Activated CD4-positive, alpha-beta T cell treated with anti-CD3 and anti-CD28 coated beads, Interleukin-2, amount 50 U/mL, for 4 hours (primary cell): Measurements from ENCODE around the gene PEX7.
"Not testable (repeated sequence)": the region's sequence is repeated elsewhere in the genome, so short reads cannot be mapped to it uniquely, and the experiment has no call there.

Experiments used
- DNase-seq, 2 experiments: peaks; one replicate each; pipeline ENCODE4 v3.0.0-alpha.2; 2020

The PEX7 gene

GRCh38 chr6:136791296-136792094 is 30.9 kb upstream of the PEX7 start:
- peak; percentile 39 to 49 for DNase-seq

DNA sequence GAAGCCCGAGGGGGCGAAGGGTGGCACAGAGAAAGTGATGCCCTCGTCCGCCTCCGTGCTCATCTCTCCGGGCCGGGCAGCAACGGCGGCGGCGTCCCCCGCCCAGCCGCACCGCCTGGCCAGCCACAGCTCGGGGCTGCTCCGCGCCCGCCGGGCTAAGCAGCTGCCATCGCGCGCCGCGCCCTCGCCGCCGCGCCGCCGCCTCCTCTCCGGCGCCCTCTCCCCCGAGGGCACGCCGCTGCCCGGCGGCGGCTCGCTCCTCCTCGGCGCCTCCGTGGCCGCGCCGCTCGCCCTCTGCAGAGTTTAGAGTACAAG is 30.3 kb upstream of the PEX7 start:
- DNase-seq, result no peak

- peak; percentile 95 to 97 for DNase-seq
Observed at GRCh38 chr6:136792410-136793262, 29.8 kb upstream of the PEX7 start, which contains the start of gene MAP3K5. TSS of gene MAP3K5 (minus strand) at chr6:136792477. CDS start at chr6:136792157, 320 bp downstream.

DNA sequence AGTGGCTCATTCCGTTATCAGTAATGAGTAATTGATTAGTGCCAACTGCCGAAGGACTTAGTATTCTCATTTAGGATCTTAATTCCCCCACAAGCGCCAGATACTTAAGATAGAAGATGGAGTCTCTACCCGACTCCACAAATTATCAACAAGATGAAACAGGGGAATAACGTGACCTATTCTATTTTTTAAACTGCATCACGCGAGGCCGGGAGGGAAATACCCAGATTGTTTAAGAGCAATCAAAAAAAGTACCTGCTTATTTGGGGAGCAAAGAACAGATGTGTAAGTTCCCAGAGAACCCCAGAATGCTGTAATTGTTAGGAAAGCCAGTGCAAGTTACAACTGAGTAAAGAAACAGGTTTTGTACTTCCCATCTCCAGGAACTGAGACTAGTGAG is 29.0 kb upstream of the PEX7 start:
- no peak for DNase-seq

- no peak for DNase-seq
Observed at GRCh38 chr6:136795386-136795785, 27.0 kb upstream of the PEX7 start.

DNA sequence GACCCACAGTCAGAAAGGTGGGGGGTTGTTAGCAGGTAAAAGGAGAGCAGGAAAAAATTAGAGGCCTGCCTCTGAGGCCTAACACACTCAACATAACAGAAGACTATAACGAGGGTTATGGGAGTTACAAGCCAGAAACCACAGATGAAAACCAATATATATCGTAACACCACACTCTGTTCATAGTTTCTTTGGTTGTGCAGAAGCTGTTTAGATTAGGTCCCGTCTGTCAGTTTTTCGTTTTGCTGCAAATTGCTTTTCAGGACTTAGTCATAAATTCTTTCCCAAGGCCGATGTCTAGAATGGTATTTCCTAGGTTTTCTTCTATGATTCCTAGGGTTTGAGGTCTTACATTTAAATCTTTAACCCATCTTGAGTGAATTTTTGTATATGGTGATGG is 26.4 kb upstream of the PEX7 start:
- DNase-seq, result no peak

DNA sequence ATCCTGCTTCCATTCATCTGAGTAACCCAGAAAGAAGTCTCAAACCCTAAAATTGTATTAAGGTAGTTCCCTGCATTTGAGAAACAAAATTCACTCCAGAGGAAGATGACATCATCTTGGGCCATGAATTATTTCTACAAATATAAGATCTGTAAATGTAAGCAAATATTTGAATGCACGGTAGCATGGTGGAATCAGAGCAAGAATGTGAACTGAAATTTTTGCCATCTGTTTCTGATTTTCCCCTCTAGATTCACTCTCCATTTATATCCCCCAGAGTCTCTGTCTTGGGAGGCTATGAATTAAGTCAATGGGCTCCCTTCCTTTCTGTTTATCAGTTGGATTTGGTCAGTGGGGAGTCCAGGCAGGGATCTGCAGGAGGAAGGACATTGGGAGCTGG is 24.3 kb upstream of the PEX7 start:
- no peak for DNase-seq

GRCh38 chr6:136801581-136801980 is 20.8 kb upstream of the PEX7 start:
- no peak for DNase-seq

DNA sequence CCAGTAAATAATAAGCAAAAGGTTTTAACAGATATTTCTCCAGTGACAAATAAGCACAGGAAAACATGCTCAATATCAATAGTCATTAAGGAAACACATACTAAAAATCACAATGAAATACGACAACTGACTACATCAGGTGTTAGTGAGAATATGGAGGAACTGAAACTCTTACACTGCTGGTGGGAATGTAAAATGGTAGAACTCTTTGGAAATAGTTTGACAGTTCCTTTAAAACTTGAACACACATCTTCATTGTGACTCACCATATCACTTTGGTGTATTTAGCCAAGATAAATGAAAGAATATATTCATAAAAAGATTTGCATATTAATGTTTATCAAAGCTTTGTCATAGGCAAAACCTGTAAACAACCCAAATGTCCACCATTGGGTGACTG is 18.8 kb upstream of the PEX7 start:
- DNase-seq, result no peak

GRCh38 chr6:136809091-136809860 is 13.1 kb upstream of the PEX7 start:
- no peak for DNase-seq

DNA sequence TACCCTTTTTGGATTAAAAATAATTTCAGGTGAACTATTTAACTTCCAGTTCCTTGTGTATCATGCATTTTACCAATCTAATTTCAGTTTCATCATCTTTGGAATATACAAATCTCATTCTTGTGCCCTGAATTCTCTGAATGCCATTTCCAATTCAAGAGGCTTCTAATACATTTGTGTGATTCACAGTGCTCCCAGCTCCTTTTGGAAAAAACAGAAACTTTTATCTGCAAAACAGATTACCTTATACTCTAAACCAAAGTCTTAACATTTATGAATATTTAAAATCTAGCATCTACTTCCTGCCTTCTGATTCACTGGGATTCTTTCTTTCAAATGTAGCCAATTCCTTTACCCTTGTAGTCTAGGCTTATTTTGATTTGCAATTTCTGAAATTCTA is 11.1 kb upstream of the PEX7 start:
- DNase-seq, result no peak

DNA sequence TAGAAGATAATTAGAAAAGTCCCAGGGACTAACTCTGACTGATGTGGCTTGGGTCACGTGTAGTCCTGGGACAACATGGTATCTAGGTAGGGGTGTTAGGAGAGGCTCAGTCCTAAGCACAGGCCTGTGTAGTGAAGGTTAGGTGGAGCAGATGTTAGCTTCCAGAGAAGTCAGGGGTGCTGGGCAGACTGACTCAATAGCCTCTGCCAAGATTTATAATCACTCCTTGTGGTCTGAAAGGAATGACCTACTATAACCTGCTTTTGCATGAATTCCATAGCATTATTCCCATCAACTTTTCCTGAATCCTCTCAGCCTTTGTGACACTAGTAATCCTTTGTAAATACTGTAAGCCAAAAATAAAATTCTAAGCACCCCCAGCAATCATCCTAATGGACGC is 10.2 kb upstream of the PEX7 start:
- DNase-seq, result no peak

- DNase-seq, result not testable (repeated sequence)
Observed at GRCh38 chr6:136815608-136816007, 6.8 kb upstream of the PEX7 start.

DNA sequence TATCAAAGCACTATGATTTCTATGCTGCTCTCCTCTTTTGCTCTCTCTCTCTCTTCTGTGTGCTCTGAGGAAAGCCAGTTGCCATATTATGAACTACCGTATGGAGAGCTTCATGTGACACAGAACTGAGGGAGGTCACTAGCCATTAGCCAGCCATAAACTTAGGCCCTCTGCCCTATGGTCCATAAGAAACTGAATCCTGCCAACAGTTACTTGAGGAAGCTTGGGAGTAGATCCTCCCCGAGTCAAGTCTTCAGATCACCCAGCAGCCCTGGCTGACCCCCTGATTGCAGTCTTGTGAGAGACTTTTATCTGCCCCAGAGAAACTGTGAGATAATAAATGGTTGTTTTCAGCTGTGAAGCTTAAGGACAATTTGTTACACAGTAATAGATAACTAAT is 5.7 kb upstream of the PEX7 start:
- DNase-seq, result no peak

GRCh38 chr6:136820561-136820960 is 1.8 kb upstream of the PEX7 start:
- no peak for DNase-seq

- peak in 1 of 2 experiments; percentile 2 for DNase-seq
Observed at GRCh38 chr6:136822046-136822375, 381 bp upstream of the PEX7 start.

- no peak for DNase-seq
Observed at GRCh38 chr6:136823128-136823660, 802 bp downstream of the PEX7 start.

DNA sequence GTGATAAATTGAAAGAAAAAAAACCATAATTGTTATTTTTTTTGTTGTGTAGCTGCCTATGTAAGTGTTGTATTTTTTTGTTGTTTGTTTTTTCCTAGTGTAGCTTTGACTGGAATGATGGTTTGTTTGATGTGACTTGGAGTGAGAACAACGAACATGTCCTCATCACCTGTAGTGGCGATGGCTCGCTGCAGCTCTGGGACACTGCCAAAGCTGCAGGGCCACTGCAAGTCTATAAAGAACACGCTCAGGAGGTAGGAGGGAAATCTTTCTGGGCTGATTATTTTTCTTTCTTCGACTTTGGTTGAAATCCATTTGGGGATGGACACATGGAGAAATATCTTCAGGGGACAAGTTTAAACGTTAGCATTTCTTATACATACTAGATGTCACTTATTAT is 3.8 kb downstream of the PEX7 start:
- DNase-seq, result no peak

DNA sequence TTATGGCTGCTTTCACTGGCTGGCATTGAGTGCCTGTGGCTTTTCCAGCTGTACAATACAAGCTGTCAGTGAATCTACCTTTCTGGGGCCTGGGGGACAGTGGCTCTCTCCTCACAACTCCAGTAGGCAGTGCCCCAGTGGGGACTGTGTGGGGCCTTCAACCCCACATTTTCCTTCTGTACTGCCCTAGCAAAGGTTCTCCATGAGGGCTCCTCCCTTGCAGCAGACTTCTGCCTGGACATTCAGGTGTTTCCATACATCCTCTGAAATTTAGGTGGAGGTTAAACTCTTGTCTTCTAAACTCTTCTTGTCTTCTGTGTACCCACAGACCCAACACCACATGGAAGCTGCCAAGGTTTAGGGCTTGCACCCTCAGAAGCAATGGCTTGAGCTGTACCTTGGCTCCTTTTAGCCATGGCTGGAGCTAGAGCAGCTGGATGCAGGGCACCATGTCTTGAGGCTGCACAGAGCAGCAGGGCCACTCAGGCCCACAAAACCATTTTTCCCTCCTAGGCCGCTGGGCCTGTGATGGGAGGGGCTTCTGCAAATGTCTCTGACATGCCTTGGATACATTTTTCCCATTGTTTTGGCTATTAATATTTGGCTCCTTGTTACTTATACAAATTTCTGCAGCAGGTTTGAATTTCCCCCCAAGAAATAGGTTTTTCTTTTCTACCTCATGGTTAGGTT is 9.6 kb downstream of the PEX7 start:
- no peak for DNase-seq

- DNase-seq, result no peak
Observed at GRCh38 chr6:136840276-136841001, 18.0 kb downstream of the PEX7 start.

GRCh38 chr6:136843210-136843609 is 20.8 kb downstream of the PEX7 start:
- no peak for DNase-seq

- DNase-seq, result peak in 1 of 2 experiments; percentile 2
Observed at GRCh38 chr6:136846046-136846445, 23.7 kb downstream of the PEX7 start.
